Epithelial cell of esophagus (primary cell): ENCODE results near the gene C8B.

Source experiments
- DNase-seq: peaks from one replicate; pipeline ENCODE4 v3.0.0; 2010; ENCODE audit warnings: low read depth
- H3K4me3 ChIP-seq: 2 replicates; pipeline ENCODE4 v1.5.1; 2011; ENCODE audit warnings: mild to moderate bottlenecking, low read length, control low read depth
- CTCF ChIP-seq: IDR thresholded peaks from 2 replicates; pipeline ENCODE4 v1.5.1; 2011; ENCODE audit warnings: low read depth, mild to moderate bottlenecking, low read length, control low read depth, inconsistent platforms; ENCODE audit not compliant: insufficient read depth; ENCODE audit errors: missing control alignments

The C8B gene

GRCh38 chr1:56972976-56973375, 7.2 kb upstream of the C8B start:
- TF ChIP-seq CTCF = no peak
- no peak overlapping the region for H3K4me3 ChIP-seq
- no peak for DNase-seq

GRCh38 chr1:56970280-56970679, 4.5 kb upstream of the C8B start:
- no peak for DNase-seq
- H3K4me3 ChIP-seq = no peak overlapping the region
- no peak for TF ChIP-seq CTCF

GRCh38 chr1:56968878-56969495, 3.2 kb upstream of the C8B start:
- no peak for TF ChIP-seq CTCF
- DNase-seq = peak; percentile 66
- H3K4me3 ChIP-seq = no peak overlapping the region

GRCh38 chr1:56967900-56968832, 2.4 kb upstream of the C8B start:
- no peak for DNase-seq
- TF ChIP-seq CTCF = no peak
- H3K4me3 ChIP-seq = no peak overlapping the region

- no peak overlapping the region for H3K4me3 ChIP-seq
- no peak for TF ChIP-seq CTCF
- DNase-seq = no peak
Observed at GRCh38 chr1:56967355-56967754, 1.5 kb upstream of the C8B start.

GRCh38 chr1:56966698-56966999, 834 bp upstream of the C8B start:
- no peak for DNase-seq
- H3K4me3 ChIP-seq = no peak overlapping the region
- no peak for TF ChIP-seq CTCF
